SK-N-SH treated with all-trans-retinoic acid at 6 μM for 48 hours (cell line): Measurements from ENCODE around the gene CLTCL1.

Experiments used
- ATAC-seq: fragments of 200-7000 bp; cut with Tn5 transposase; 3 replicates; pipeline ENCODE4 v1.9.1; 2020; ENCODE audit warnings: mild to moderate bottlenecking, moderate library complexity
- ARNTL ChIP-seq: fragments of 450-650 bp; formaldehyde crosslinking; IDR thresholded peaks from 2 replicates; pipeline ENCODE4 v1.5.0; 2020; ENCODE audit warnings: low read depth, mild to moderate bottlenecking, moderate library complexity, borderline replicate concordance
- BACH2 ChIP-seq: fragments of 250-450 bp; sonication (Bioruptor Pico); IDR thresholded peaks from 2 replicates; pipeline ENCODE4 v1.9.0; 2021; ENCODE audit warnings: mild to moderate bottlenecking, borderline replicate concordance
- CREB5 ChIP-seq: fragments of 250-450 bp; sonication (Bioruptor Pico); IDR thresholded peaks from 2 replicates; pipeline ENCODE4 v1.5.1; 2020; ENCODE audit warnings: low read depth, mild to moderate bottlenecking, moderate library complexity
- CSDC2 ChIP-seq: fragments of 250-450 bp; sonication (Bioruptor Pico); IDR thresholded peaks from 2 replicates; pipeline ENCODE4 v1.5.0; 2020; ENCODE audit warnings: mild to moderate bottlenecking, moderate library complexity
- ESRRG ChIP-seq: fragments of 250-450 bp; sonication (Bioruptor Pico); IDR thresholded peaks from 2 replicates; pipeline ENCODE4 v1.6.1; 2021; ENCODE audit warnings: mild to moderate bottlenecking
- GLIS3 ChIP-seq: fragments of 250-450 bp; sonication (Bioruptor Pico); IDR thresholded peaks from 2 replicates; pipeline ENCODE4 v1.5.0; 2020; ENCODE audit warnings: mild to moderate bottlenecking, moderate library complexity
- ISL1 ChIP-seq: fragments of 250-450 bp; sonication (Bioruptor Pico); IDR thresholded peaks from 2 replicates; pipeline ENCODE4 v2.1.2; 2022; ENCODE audit warnings: mild to moderate bottlenecking, moderate library complexity
- OSR1 ChIP-seq: fragments of 250-450 bp; sonication (Bioruptor Pico); IDR thresholded peaks from 2 replicates; pipeline ENCODE4 v1.8.0; 2022; ENCODE audit warnings: moderate library complexity, mild to moderate bottlenecking, inconsistent platforms
- PATZ1 ChIP-seq: fragments of 250-450 bp; sonication (Bioruptor Pico); IDR thresholded peaks from 2 replicates; pipeline ENCODE4 v1.8.0; 2020; ENCODE audit warnings: mild to moderate bottlenecking, moderate library complexity, borderline replicate concordance
- POU6F1 ChIP-seq: fragments of 250-450 bp; sonication (Bioruptor Pico); IDR thresholded peaks from 2 replicates; pipeline ENCODE4 v1.8.0; 2021; ENCODE audit warnings: low read depth, mild to moderate bottlenecking, moderate library complexity, borderline replicate concordance
- RARB ChIP-seq: fragments of 250-450 bp; sonication (Bioruptor Pico); IDR thresholded peaks from 2 replicates; pipeline ENCODE4 v1.8.0; 2021; ENCODE audit warnings: mild to moderate bottlenecking, moderate library complexity
- SNAI2 ChIP-seq: fragments of 250-450 bp; sonication (Bioruptor Pico); IDR thresholded peaks from 2 replicates; pipeline ENCODE4 v1.5.0; 2020; ENCODE audit warnings: mild to moderate bottlenecking, moderate library complexity
- ZC3H10 ChIP-seq: fragments of 250-450 bp; sonication (Bioruptor Pico); IDR thresholded peaks from 2 replicates; pipeline ENCODE4 v1.5.1; 2021; ENCODE audit warnings: mild to moderate bottlenecking, moderate library complexity
- ZFP3 ChIP-seq: fragments of 250-450 bp; sonication (Bioruptor Pico); IDR thresholded peaks from 2 replicates; pipeline ENCODE4 v1.5.0; 2020; ENCODE audit warnings: mild to moderate bottlenecking, moderate library complexity
- ZFP30 ChIP-seq: fragments of 450-650 bp; formaldehyde crosslinking; IDR thresholded peaks from 2 replicates; pipeline ENCODE4 v1.5.0; 2022; ENCODE audit warnings: mild to moderate bottlenecking, moderate library complexity
- ZNF565 ChIP-seq: fragments of 450-650 bp; formaldehyde crosslinking; conservative IDR thresholded peaks from 2 replicates; pipeline ENCODE4 v1.5.0; 2020; ENCODE audit warnings: low read depth, mild to moderate bottlenecking, moderate library complexity
- ZNF70 ChIP-seq: fragments of 450-650 bp; formaldehyde crosslinking; IDR thresholded peaks from 2 replicates; pipeline ENCODE4 v1.5.0; 2020; ENCODE audit warnings: mild to moderate bottlenecking, moderate library complexity
- ZNF8 ChIP-seq: fragments of 450-650 bp; formaldehyde crosslinking; IDR thresholded peaks from 2 replicates; pipeline ENCODE4 v1.5.0; 2020; ENCODE audit warnings: mild to moderate bottlenecking, moderate library complexity

CLTCL1 gene

GRCh38 chr22:19143967-19144400 is 147.5 kb downstream of the CLTCL1 start:
- ATAC-seq: peak; percentile 24; the same call in 2 of the 3 replicates

GRCh38 chr22:19143212-19143611 is 148.3 kb downstream of the CLTCL1 start:
- TF ChIP-seq SNAI2 (CRISPR knock-in tag): no peak
- no peak for TF ChIP-seq RARB
- TF ChIP-seq BACH2 (CRISPR knock-in tag): no peak
- no peak for TF ChIP-seq ZNF8
- TF ChIP-seq ISL1 (CRISPR knock-in tag): no peak
- TF ChIP-seq, all 23 proteins: peak for 0
- ATAC-seq: no peak

More at GRCh38 chr22:19143967-19144400, 147.5 kb downstream of the CLTCL1 start:
- TF ChIP-seq PATZ1 (CRISPR knock-in tag): no peak
- TF ChIP-seq ZNF565 (CRISPR knock-in tag): no peak
- no peak for TF ChIP-seq ZFP3 (CRISPR knock-in tag)
- TF ChIP-seq SNAI2 (CRISPR knock-in tag): no peak
- TF ChIP-seq ZFP30 (CRISPR knock-in tag): no peak
- TF ChIP-seq CREB5 (CRISPR knock-in tag): no peak
- no peak for TF ChIP-seq ZC3H10 (CRISPR knock-in tag)
- no peak for TF ChIP-seq BACH2 (CRISPR knock-in tag)
- no peak for TF ChIP-seq ESRRG (CRISPR knock-in tag)
- TF ChIP-seq ZNF70 (CRISPR knock-in tag): no peak
- no peak for TF ChIP-seq ARNTL (CRISPR knock-in tag)
- no peak for TF ChIP-seq GLIS3 (CRISPR knock-in tag)

- no peak for ATAC-seq
Observed at GRCh38 chr22:19142394-19142793, 149.1 kb downstream of the CLTCL1 start.

GRCh38 chr22:19139974-19140373 is 151.5 kb downstream of the CLTCL1 start:
- no peak for ATAC-seq
- TF ChIP-seq ISL1 (CRISPR knock-in tag) (no peak), SNAI2 (CRISPR knock-in tag) (no peak), ZC3H10 (CRISPR knock-in tag) (no peak), ZNF8 (no peak), OSR1 (no peak), ZFP3 (CRISPR knock-in tag) (no peak), BACH2 (CRISPR knock-in tag) (no peak), ARNTL (CRISPR knock-in tag) (no peak), CREB5 (CRISPR knock-in tag) (no peak), POU6F1 (no peak), ZFP30 (CRISPR knock-in tag) (no peak)

More at GRCh38 chr22:19142394-19142793, 149.1 kb downstream of the CLTCL1 start:
- TF ChIP-seq OSR1: no peak

- ATAC-seq: no peak
- TF ChIP-seq SNAI2 (CRISPR knock-in tag) (no peak), RARB (no peak), ESRRG (CRISPR knock-in tag) (no peak), CREB5 (CRISPR knock-in tag) (no peak), CSDC2 (CRISPR knock-in tag) (no peak), ZFP3 (CRISPR knock-in tag) (no peak), OSR1 (no peak)
Observed at GRCh38 chr22:19139001-19139356, 152.5 kb downstream of the CLTCL1 start.
